Prostate gland (tissue), 2 donors: Measurements from ENCODE around the gene TMEM192. TPM values are rescaled to one million over a fixed set of nuclear protein-coding genes. Genes with fewer than 3 reads are reported as not detected.
"Not testable (repeated sequence)": the region's sequence is repeated elsewhere in the genome, so short reads cannot be mapped to it uniquely, and the experiment has no call there.

Source experiments
- DNase-seq: peaks from one replicate; pipeline ENCODE4 v3.0.0-alpha.2; 2019; ENCODE audit warnings: low spot score
- H3K27ac ChIP-seq, 2 donors: fragments of 200-600 bp; sonication (generic); 2 replicates each; pipeline ENCODE4 v1.5.1; 2017 to 2019
- H3K27me3 ChIP-seq: fragments of 200-600 bp; sonication (generic); replicated peaks from 2 replicates; pipeline ENCODE4 v1.5.1; 2019; ENCODE audit not compliant: insufficient read depth
- H3K36me3 ChIP-seq, 2 donors: fragments of 200-600 bp; sonication (generic); 1 replicate in 1 of 2; 2 replicates in 1 of 2; pipeline versions ENCODE4 v1.5.1 to v1.8.1; 2017 to 2019
- H3K4me1 ChIP-seq: fragments of 200-600 bp; sonication (generic); replicated peaks from 2 replicates; pipeline ENCODE4 v1.5.1; 2019
- H3K4me3 ChIP-seq, 2 donors: fragments of 200-600 bp; sonication (generic); 2 replicates each; pipeline ENCODE4 v1.5.1; 2017 to 2019
- H3K9me3 ChIP-seq: fragments of 200-600 bp; sonication (generic); 2 replicates; pipeline ENCODE4 v1.5.1; 2017
- CTCF ChIP-seq, 4 experiments: fragments of 200-600 bp in 2 of 4; fragments of 450-650 bp in 2 of 4; sonication (generic) in 2 of 4; IDR thresholded peaks; 1 replicate in 3 of 4; 2 replicates in 1 of 4; pipeline ENCODE4 v1.5.1; 2016 to 2019; ENCODE audit warnings: antibody characterized with exemption in 4 of 4, mild to moderate bottlenecking in 2 of 4, moderate library complexity in 2 of 4
- POLR2A ChIP-seq: fragments of 450-650 bp; IDR thresholded peaks from one replicate; pipeline ENCODE4 v1.6.1; 2016; ENCODE audit warnings: antibody characterized with exemption, mild to moderate bottlenecking
- POLR2AphosphoS5 ChIP-seq: sonication (generic); formaldehyde crosslinking; IDR thresholded peaks from one replicate; pipeline ENCODE4 v1.6.1; 2017; ENCODE audit warnings: antibody characterized with exemption
- WGBS: methylation state at CpG from one replicate; pipeline ENCODE4 v1.1.5; 2018; 5-methylcytosine and 5-hydroxymethylcytosine counted together
- intact Hi-C: fragments of 100-400 bp; cut with DNase I; formaldehyde crosslinking; loops from one replicate; pipeline ENCODE4 v1.14.2; 2022
- total RNA-seq, 2 donors: library from RNA; depleted of rRNA; stranded (reverse); fragments of >200 nt; gene quantifications; one replicate each; pipeline ENCODE4 v1.1.0, GENCODE V29; 2016

The TMEM192 gene
- total RNA-seq, 2 donors from 2014 or later: 22.3 to 43.3 TPM

DNA sequence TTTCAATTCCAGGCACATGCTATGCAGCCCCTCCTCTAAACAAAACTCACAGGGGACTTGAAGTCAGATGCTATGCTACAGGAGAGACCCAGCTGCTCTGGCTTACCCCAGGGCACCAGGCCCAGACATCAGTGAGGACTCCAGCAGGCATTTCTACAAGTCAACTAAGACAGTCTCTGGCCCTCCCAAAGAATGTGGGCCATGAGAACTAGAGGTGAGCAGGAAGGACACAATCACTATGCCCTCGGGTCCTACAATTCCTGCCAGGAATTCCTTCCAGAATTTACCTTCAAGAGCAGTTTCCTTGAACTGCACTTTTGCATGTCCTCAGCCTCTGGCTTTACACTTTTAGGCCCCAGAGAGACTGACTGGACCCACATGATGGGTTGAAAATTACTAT, 17.4 kb downstream of the TMEM192 start:
- Histone ChIP-seq H3K4me1 (no peaks in the 10 kb centered on the region), H3K4me3 (no peak overlapping the region), H3K27ac (no peak overlapping the region), H3K9me3 (no peaks in the 10 kb centered on the region), H3K36me3 (peaks cover 0 to 3% of the 10 kb centered on the region in 2 donors), H3K27me3 (no peaks in the 10 kb centered on the region)
- 44% methylated on average over 1 of the region's 1 CpG for WGBS
- no peak for DNase-seq
- intact Hi-C loops: loop anchor here (10.0 kb wide), 1 partner anchor 320 kb away; no protein-coding TSS in a partner anchor
- TF ChIP-seq POLR2A (no peak), CTCF (IDR thresholded peaks at IDR 0.05) (no peak), POLR2AphosphoS5 (no peak)

DNA sequence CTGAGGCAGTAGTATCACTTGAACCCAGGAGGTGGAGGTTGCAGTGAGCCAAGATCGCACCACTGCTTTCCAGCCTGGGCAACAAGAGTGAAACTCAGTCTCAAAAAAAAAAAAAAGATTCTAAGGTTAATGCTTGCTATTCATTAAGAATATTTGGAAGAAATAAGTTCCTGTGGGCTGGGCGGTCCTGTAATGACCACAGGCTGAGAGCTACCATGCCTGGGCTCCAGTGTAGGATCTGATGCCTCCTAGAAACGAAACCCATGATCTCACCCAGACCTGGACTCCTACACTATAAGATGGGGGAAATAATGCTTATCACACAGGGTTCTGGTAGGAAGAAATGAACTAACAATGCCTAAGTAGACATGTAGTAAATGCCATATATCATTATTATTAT, 17.8 kb downstream of the TMEM192 start:
- intact Hi-C loops: loop anchor here (10.0 kb wide), 1 partner anchor 320 kb away; no protein-coding TSS in a partner anchor
- TF ChIP-seq CTCF (IDR thresholded peaks at IDR 0.05): no peak
- no peak for TF ChIP-seq POLR2A
- TF ChIP-seq POLR2AphosphoS5: no peak
- no peaks in the 10 kb centered on the region for H3K27me3 ChIP-seq
- 96% methylated on average over 3 of the region's 3 CpGs for WGBS
- peaks cover 0 to 3% of the 10 kb centered on the region in 2 donors for H3K36me3 ChIP-seq
- H3K4me1 ChIP-seq: no peaks in the 10 kb centered on the region
- no peak overlapping the region for H3K4me3 ChIP-seq
- no peak for DNase-seq
- no peaks in the 10 kb centered on the region for H3K9me3 ChIP-seq
- H3K27ac ChIP-seq: no peak overlapping the region

DNA sequence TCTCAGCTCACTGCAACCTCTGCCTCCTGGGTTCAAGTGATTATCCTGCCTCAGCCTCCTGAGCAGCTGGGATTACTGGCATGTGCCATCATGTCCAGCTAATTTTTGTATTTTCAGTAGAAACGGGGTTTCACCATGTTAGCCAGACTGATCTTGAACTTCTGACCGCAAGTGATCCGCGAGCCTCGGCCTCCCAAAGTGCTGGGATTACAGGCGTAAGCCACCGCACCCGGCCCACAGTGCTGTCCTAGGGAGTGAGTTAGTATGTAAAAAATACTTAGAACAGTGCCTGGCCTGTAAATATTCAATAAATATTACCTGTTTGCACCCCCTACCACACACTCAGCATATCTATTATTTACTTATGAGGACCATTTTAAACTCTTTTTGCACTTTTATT, 20.5 kb downstream of the TMEM192 start:
- H3K27me3 ChIP-seq, H3K36me3 ChIP-seq, DNase-seq, H3K4me1 ChIP-seq, H3K27ac ChIP-seq, H3K4me3 ChIP-seq, H3K9me3 ChIP-seq: not testable (repeated sequence)
- WGBS: 96% methylated on average over 8 of the region's 8 CpGs
- intact Hi-C loops: loop anchor here (10.0 kb wide), 1 partner anchor 317 kb away; no protein-coding TSS in a partner anchor

DNA sequence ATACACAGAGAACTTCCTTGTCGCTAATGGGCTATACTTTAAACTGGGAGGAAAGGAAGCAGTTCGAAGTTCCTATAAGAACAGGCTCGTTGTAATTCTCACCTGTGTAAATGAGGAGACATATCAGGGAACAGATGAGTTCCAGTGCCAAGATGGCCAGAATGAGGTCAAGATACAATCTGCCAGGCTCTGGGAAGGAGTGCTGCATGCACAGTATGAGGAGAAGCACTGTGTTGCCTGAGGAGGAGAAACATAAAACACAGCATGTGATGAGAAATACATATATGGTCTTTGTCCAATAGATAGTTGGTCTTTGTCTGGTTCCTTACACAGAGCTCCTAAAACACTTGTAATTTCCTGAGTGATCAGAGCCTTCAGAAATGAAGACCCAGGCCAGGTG, 24.3 kb downstream of the TMEM192 start:
- Histone ChIP-seq H3K4me1 (no peaks in the 10 kb centered on the region), H3K9me3 (no peaks in the 10 kb centered on the region), H3K4me3 (no peak overlapping the region), H3K36me3 (no peaks in the 10 kb centered on the region), H3K27ac (no peak overlapping the region), H3K27me3 (no peaks in the 10 kb centered on the region)
- intact Hi-C loops: no loop called here
- DNase-seq: no peak
- TF ChIP-seq POLR2A: no peak
- no peak for TF ChIP-seq CTCF (IDR thresholded peaks at IDR 0.05)
- no peak for TF ChIP-seq POLR2AphosphoS5
- 78% methylated on average over 3 of the region's 3 CpGs for WGBS

DNA sequence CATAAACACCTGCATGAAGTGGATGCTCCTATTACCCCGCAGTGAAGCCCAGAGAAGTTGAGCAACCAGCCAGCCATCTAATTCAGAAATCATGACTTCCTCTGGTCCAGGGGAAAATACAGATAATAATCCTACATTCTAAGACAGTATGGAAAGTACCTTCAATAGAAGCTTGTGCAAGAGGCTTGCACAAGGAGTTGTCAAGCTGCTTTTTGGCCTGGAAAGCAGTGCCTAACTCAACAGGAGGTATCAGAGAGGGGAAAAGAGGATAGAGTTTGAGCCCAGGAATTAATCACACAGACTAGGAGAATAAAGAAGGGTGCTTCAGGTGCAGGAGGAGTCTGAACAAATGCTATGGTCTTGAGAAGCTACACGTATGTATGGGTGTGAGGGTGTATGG, 26.7 kb downstream of the TMEM192 start:
- TF ChIP-seq CTCF (IDR thresholded peaks at IDR 0.05) (no peak), POLR2AphosphoS5 (no peak)

GRCh38 chr4:165084787-165085186, 27.9 kb downstream of the TMEM192 start:
- H3K36me3 ChIP-seq, H3K27me3 ChIP-seq, DNase-seq, H3K4me3 ChIP-seq, H3K9me3 ChIP-seq, H3K27ac ChIP-seq, intact Hi-C loops, H3K4me1 ChIP-seq: not testable (repeated sequence)
- 98% methylated on average over 7 of the region's 7 CpGs for WGBS

More for the DNA sequence above, 26.7 kb downstream of the TMEM192 start:
- intact Hi-C loops: no loop called here
- Histone ChIP-seq H3K27ac (no peak overlapping the region), H3K36me3 (no peaks in the 10 kb centered on the region), H3K27me3 (no peaks in the 10 kb centered on the region), H3K9me3 (no peaks in the 10 kb centered on the region), H3K4me1 (no peaks in the 10 kb centered on the region), H3K4me3 (no peak overlapping the region)
- 88% methylated on average over 2 of the region's 2 CpGs for WGBS
- DNase-seq: no peak
